Mesenchymal stem cell (in vitro differentiated cells and primary cell): ENCODE results near the gene CALML5.

Experiments used
- DNase-seq: peaks from one replicate; pipeline ENCODE4 v3.0.0-alpha.2; 2013
- H2AFZ ChIP-seq: one replicate; pipeline ENCODE4 v1.6.1; 2013; ENCODE audit warnings: low read depth, mild to moderate bottlenecking, control low read depth, inconsistent platforms, low read length, moderate library complexity
- H2AK5ac ChIP-seq: 2 replicates; pipeline ENCODE4 v1.6.1; 2013; ENCODE audit warnings: low read length, moderate library complexity, mild to moderate bottlenecking, inconsistent platforms; ENCODE audit not compliant: severe bottlenecking
- H2BK120ac ChIP-seq: one replicate; pipeline ENCODE4 v1.6.1; 2013; ENCODE audit warnings: low read depth, mild to moderate bottlenecking, inconsistent platforms, low read length, moderate library complexity
- H2BK12ac ChIP-seq, 2 experiments: one replicate each; pipeline ENCODE4 v1.6.1; 2013; ENCODE audit warnings: inconsistent platforms in 2 of 2, low read length in 2 of 2, mild to moderate bottlenecking in 2 of 2, moderate library complexity in 2 of 2, control low read depth in 1 of 2
- H2BK15ac ChIP-seq: one replicate; pipeline ENCODE4 v1.6.1; 2013; ENCODE audit warnings: mild to moderate bottlenecking, low read depth, inconsistent platforms; ENCODE audit not compliant: poor library complexity, severe bottlenecking
- H2BK5ac ChIP-seq: 2 replicates; pipeline ENCODE4 v1.6.1; 2013; ENCODE audit warnings: low read depth, mild to moderate bottlenecking, low read length, control low read depth, inconsistent platforms; ENCODE audit not compliant: poor library complexity, severe bottlenecking
- H3K14ac ChIP-seq, 2 experiments: one replicate each; pipeline ENCODE4 v1.6.1; 2013; ENCODE audit warnings: inconsistent platforms in 2 of 2, low read length in 2 of 2, control low read depth in 1 of 2, mild to moderate bottlenecking in 1 of 2, moderate library complexity in 1 of 2
- H3K18ac ChIP-seq, 2 experiments: one replicate each; pipeline ENCODE4 v1.6.1; 2013; ENCODE audit warnings: inconsistent platforms in 2 of 2, low read length in 2 of 2, control low read depth in 1 of 2, low read depth in 1 of 2, mild to moderate bottlenecking in 1 of 2
- H3K23ac ChIP-seq, 2 experiments: one replicate each; pipeline ENCODE4 v1.6.1; 2013; ENCODE audit warnings: inconsistent platforms in 2 of 2, low read length in 2 of 2, mild to moderate bottlenecking in 2 of 2, moderate library complexity in 2 of 2, control low read depth in 1 of 2
- H3K27ac ChIP-seq: 2 replicates; pipeline ENCODE4 v1.5.1; 2013; ENCODE audit warnings: mild to moderate bottlenecking, moderate library complexity, low read length, control low read depth, inconsistent platforms; ENCODE audit not compliant: poor library complexity, severe bottlenecking
- H3K27me3 ChIP-seq, 2 experiments: 2 replicates each; pipeline versions ENCODE4 v1.6.1 to v1.7.0; 2013; ENCODE audit warnings: low read length in 2 of 2, mild to moderate bottlenecking in 2 of 2, moderate library complexity in 2 of 2, control low read depth in 1 of 2, inconsistent platforms in 1 of 2; ENCODE audit not compliant: control insufficient read depth in 1 of 2, insufficient read depth in 1 of 2
- H3K36me3 ChIP-seq, 2 experiments: 2 replicates each; pipeline versions ENCODE4 v1.6.1 to v1.7.0; 2013; ENCODE audit warnings: low read length in 2 of 2, control low read depth in 1 of 2, inconsistent platforms in 1 of 2, low read depth in 1 of 2, mild to moderate bottlenecking in 1 of 2; ENCODE audit not compliant: insufficient read depth in 2 of 2, control insufficient read depth in 1 of 2
- H3K4ac ChIP-seq, 2 experiments: one replicate each; pipeline ENCODE4 v1.6.1; 2013; ENCODE audit warnings: inconsistent platforms in 2 of 2, low read length in 2 of 2, mild to moderate bottlenecking in 2 of 2, moderate library complexity in 2 of 2, control low read depth in 1 of 2, low read depth in 1 of 2
- H3K4me1 ChIP-seq: 2 replicates; pipeline ENCODE4 v1.6.1; 2013; ENCODE audit warnings: low read depth, low read length, control low read depth; ENCODE audit not compliant: control insufficient read depth, insufficient read depth
- H3K4me2 ChIP-seq: 2 replicates; pipeline ENCODE4 v1.6.1; 2013; ENCODE audit warnings: low read length, mild to moderate bottlenecking, inconsistent platforms; ENCODE audit not compliant: poor library complexity, severe bottlenecking
- H3K4me3 ChIP-seq, 2 experiments: 2 replicates each; pipeline versions ENCODE4 v1.5.1 to v1.7.0; 2013; ENCODE audit warnings: low read length in 2 of 2, mild to moderate bottlenecking in 2 of 2, control low read depth in 1 of 2, low read depth in 1 of 2; ENCODE audit not compliant: insufficient read depth in 1 of 2
- H3K79me1 ChIP-seq: replicated peaks from 2 replicates; pipeline ENCODE4 v1.6.1; 2013; ENCODE audit warnings: mild to moderate bottlenecking, control low read depth, low read length, inconsistent platforms; ENCODE audit not compliant: poor library complexity, severe bottlenecking
- H3K9ac ChIP-seq: 2 replicates; pipeline ENCODE4 v1.7.0; 2013; ENCODE audit warnings: mild to moderate bottlenecking, low read length, moderate library complexity
- H3K9me3 ChIP-seq: 2 replicates; pipeline ENCODE4 v1.7.0; 2013; ENCODE audit warnings: mild to moderate bottlenecking, low read length; ENCODE audit not compliant: control insufficient read depth
- H4K8ac ChIP-seq: one replicate; pipeline ENCODE4 v1.6.1; 2013; ENCODE audit warnings: inconsistent platforms, mild to moderate bottlenecking, low read length, moderate library complexity
- H4K91ac ChIP-seq: one replicate; pipeline ENCODE4 v1.6.1; 2013; ENCODE audit warnings: mild to moderate bottlenecking, low read length, inconsistent platforms
- WGBS: methylation state at CpG from one replicate; pipeline ENCODE4 v1.1.7; 2013; ENCODE audit warnings: mixed read lengths; 5-methylcytosine and 5-hydroxymethylcytosine counted together

The CALML5 gene

DNA sequence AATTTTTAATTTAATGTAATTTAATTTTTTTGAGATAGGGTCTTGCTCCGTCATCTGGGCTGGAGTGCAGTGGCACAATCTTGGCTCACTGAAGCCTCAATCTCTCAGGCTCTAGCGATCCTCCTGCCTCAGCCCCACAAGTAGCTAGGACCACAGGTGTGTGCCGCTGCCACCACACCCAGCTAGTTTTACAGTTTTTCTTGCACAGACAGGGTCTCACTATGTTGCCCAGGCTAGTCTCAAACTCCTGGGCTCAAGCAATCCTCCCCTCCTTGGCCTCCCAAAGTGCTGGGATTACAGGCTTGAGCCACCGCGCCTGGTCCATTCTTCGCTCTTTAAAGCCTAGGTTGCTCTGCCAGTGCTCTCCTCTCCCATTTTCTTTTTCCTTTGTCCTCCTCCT, 38.3 kb upstream of the CALML5 start:
- Histone ChIP-seq H3K9me3 (peaks cover 26% of the 10 kb centered on the region), H3K23ac (no peak overlapping the region), H3K27ac (no peak overlapping the region), H2BK5ac (no peak overlapping the region), H3K4ac (no peak overlapping the region), H4K8ac (no peak overlapping the region), H2BK12ac (no peak overlapping the region), H3K14ac (no peak overlapping the region), H2BK15ac (no peak overlapping the region), H3K79me1 (no peaks in the 10 kb centered on the region), H4K91ac (peak overlapping the region; percentile 30), H2AK5ac (no peak overlapping the region), H3K18ac (no peak overlapping the region), H3K4me2 (no peak overlapping the region), H3K27me3 (no peaks in the 10 kb centered on the region), H3K36me3 (no peaks in the 10 kb centered on the region), H3K4me3 (no peak overlapping the region), H2BK120ac (no peak overlapping the region), H3K9ac (no peak overlapping the region), H3K4me1 (peaks cover 4% of the 10 kb centered on the region), H2AFZ (no peak overlapping the region)
- 90% methylated on average over 6 of the region's 6 CpGs for WGBS
- DNase-seq = no peak

DNA sequence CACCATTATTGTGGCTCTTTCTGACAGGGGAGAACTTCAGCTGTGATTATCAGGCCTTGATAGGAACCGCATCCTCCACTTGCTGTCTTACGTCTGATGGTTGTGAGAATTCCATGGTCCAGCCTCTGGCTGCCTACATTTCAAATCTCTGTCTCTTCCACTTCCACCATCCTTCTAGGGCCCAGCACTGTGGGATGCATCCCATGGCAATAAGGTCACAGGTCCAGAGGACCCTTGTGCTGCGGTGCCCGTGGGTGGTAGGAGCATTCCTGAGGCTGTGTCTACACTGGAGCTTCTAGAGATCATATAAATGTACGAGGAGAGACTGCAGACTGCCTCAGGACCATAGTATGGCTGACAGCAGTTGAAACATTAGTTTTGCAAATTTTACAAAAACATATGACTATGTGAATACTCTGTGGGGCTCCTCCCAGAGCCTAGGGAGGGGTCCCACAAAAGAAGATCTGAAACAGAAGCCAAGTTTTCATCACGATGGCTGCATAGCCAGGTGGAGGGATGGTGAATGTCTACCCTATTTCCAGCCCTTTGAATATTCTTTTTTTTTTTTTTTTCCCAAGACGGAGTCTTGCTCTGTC, 37.2 kb upstream of the CALML5 start:
- no peak overlapping the region for H3K9ac ChIP-seq

DNA sequence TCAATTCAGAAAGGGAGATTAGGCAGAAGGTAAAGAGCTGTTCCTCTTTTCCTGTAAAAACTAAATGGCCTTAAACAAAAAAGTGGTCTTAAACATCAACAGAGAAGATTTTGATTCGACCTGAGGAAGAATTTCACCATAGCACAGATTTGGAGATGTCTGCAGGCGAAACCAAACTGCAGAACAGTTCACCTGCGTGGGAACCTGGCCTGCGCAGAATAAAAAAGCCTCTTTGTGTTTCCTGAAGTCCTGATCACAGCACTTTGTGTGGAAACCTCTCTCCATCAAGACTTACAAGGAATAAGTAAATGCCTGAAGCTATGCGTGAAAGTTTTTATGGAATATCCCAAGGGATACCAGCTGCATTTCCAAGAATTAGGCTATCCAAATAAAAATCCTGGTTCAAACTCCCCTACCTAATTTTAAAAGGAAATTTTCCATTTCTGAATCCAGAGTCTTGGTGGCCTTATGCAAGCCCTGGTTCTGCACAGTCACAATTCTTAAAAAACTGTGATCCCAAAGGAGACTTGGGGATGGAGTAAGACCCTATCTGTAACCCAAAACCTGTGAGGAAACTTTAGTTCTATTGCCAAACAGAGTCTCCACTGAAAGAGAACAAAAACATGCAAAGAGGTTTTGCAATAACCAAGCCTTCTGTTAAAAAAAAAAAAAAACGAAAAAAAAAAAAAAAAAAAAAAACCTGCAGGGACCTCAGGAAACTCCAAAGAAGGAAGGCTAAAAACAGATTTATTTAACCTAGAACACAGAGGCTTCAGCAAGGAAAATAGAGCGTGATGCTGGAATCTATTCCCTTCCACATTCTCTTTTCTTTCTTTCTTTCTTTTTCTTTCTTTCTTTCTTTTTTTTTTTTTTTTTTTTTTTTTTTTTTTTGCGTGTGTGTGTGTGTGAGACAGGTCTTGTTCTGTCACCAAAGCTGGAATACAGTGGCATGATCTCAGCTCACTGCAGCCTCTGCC, 35.8 kb upstream of the CALML5 start:
- Histone ChIP-seq H3K27ac (no peak overlapping the region), H2AK5ac (no peak overlapping the region), H3K14ac (no peak overlapping the region), H3K4ac (no peak overlapping the region), H3K27me3 (no peaks in the 10 kb centered on the region), H4K91ac (no peak overlapping the region), H3K9ac (peak overlapping the region; percentile 37), H2BK15ac (no peak overlapping the region), H3K18ac (no peak overlapping the region), H3K9me3 (peaks cover 1% of the 10 kb centered on the region), H2BK12ac (no peak overlapping the region), H2AFZ (no peak overlapping the region), H3K23ac (no peak overlapping the region), H2BK120ac (no peak overlapping the region), H3K4me1 (peaks cover 4% of the 10 kb centered on the region), H3K4me2 (no peak overlapping the region), H3K36me3 (no peaks in the 10 kb centered on the region), H4K8ac (no peak overlapping the region), H3K4me3 (no peak overlapping the region), H2BK5ac (no peak overlapping the region), H3K79me1 (no peaks in the 10 kb centered on the region)
- DNase-seq = peak; percentile 77
- 80% methylated on average over 6 of the region's 8 CpGs for WGBS

More for the DNA sequence above, 37.2 kb upstream of the CALML5 start:
- H3K36me3 ChIP-seq = no peaks in the 10 kb centered on the region
- no peak overlapping the region for H2BK5ac ChIP-seq
- H3K4me1 ChIP-seq = peaks cover 4% of the 10 kb centered on the region
- H3K27ac ChIP-seq = no peak overlapping the region
- no peak overlapping the region for H2BK15ac ChIP-seq
- DNase-seq = no peak
- H2AK5ac ChIP-seq = no peak overlapping the region
- H4K8ac ChIP-seq = no peak overlapping the region
- H3K23ac ChIP-seq = no peak overlapping the region
- peaks cover 15% of the 10 kb centered on the region for H3K9me3 ChIP-seq
- H3K4me3 ChIP-seq = no peak overlapping the region
- no peak overlapping the region for H3K14ac ChIP-seq
- no peaks in the 10 kb centered on the region for H3K79me1 ChIP-seq
- no peak overlapping the region for H3K4me2 ChIP-seq
- H2AFZ ChIP-seq = no peak overlapping the region
- H3K4ac ChIP-seq = no peak overlapping the region
- no peak overlapping the region for H3K18ac ChIP-seq
- no peak overlapping the region for H2BK12ac ChIP-seq
- H4K91ac ChIP-seq = no peak overlapping the region
- H3K27me3 ChIP-seq = no peaks in the 10 kb centered on the region
- 96% methylated on average over 7 of the region's 7 CpGs for WGBS
- H2BK120ac ChIP-seq = no peak overlapping the region

DNA sequence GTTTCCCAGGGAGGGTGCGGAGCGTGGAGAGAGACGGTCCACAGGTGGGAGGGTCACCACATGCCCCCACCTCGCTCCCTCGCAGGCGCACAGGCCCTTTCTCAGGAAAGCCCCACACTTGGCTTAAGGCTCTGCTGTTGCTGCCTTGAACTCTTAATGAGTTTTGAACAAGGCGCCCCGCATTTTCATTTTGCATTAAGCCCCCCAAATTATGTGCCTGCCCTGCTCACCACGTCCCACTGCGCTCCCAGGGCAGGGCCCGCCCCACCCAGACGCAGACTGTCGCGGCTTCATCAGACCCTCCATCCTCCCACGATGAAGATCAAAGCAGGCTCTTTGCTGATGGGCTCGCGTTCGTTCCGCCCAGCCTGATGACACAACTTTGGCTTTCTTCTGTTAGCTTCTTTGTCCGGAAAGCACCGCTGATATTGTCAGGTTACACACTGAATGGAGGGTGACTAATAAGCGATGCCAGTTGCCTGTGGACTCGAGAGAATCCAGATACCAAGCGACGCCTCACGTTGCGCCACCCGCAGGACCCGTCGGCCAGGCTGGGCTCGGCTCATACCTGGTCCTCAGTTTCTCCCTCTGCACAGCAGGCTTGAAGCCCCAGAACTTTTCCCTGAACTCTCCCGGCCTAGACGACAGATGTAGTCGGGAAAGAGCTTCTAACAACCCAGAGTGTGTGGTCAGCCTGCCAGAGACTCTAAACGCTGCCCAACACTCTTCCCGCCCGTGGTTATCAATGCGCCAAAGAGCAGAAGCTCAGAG, 34.9 kb upstream of the CALML5 start:
- Histone ChIP-seq H3K27me3 (no peaks in the 10 kb centered on the region), H4K8ac (no peak overlapping the region), H3K4me2 (no peak overlapping the region), H3K36me3 (no peaks in the 10 kb centered on the region), H3K4me1 (peaks cover 4% of the 10 kb centered on the region), H3K4ac (no peak overlapping the region), H2BK120ac (no peak overlapping the region), H3K18ac (peak overlapping the region in 1 of 2 experiments; percentile 61), H3K79me1 (no peaks in the 10 kb centered on the region), H4K91ac (no peak overlapping the region), H2BK15ac (peak overlapping the region; percentile 84), H3K9me3 (no peaks in the 10 kb centered on the region), H2AK5ac (no peak overlapping the region), H3K9ac (peak overlapping the region; percentile 37), H3K14ac (no peak overlapping the region), H3K27ac (no peak overlapping the region), H2BK12ac (peak overlapping the region in 1 of 2 experiments; percentile 37), H3K23ac (no peak overlapping the region), H2AFZ (no peak overlapping the region), H2BK5ac (no peak overlapping the region), H3K4me3 (no peak overlapping the region)
- 95% methylated on average over 38 of the region's 38 CpGs for WGBS
- DNase-seq = no peak
